ENCODE data around the gene TMEM208.
A peak's percentile ranks its signal among the peaks of the same experiment; 100 is the strongest.

Gene TMEM208

DNA sequence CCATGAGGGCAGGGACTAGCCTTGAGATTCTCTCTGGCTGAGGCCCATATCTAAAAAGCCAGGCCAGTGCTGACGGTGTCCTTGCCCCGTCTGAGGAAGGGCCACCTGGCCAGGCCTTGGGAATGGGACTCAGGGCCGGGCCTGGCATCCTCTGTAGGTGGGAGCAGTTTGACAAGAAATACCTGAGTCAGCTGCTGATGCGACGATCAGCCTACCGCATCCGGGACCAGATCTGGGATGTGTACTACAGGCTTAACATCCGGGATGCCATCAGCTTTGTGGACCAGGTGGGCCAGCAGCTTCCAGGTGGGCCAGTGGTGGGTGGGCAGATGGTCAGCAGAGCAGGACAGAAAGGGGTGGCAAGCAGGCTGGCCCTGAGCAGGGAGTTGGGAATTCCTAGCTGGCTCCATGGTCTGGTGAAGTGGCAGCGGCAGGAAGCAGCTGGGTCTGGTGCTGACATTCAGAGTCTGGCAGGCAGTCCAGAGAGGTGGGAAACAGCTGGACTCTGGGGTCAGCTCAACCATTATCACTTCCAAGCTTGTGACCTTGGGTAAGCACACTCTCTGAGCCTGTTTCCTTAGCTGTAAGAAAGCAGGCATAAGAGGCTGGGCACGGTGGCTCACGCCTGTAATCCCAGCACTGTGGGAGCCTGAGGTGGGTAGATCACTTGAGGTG, 31.4 kb downstream of the TMEM208 start:
- DNase-seq (ENCODE audit: low read depth in 1 of 2, low spot score in 1 of 2) = no peak
- in situ Hi-C loops (cut with HindIII; ENCODE audit: low pct_unique_long_range_greater_than_20kb, low sequenced_read_pairs) = no loop called here
- TF ChIP-seq JUND (IDR thresholded peaks at IDR 0.05; ENCODE audit: low read depth) = no peak

DNA sequence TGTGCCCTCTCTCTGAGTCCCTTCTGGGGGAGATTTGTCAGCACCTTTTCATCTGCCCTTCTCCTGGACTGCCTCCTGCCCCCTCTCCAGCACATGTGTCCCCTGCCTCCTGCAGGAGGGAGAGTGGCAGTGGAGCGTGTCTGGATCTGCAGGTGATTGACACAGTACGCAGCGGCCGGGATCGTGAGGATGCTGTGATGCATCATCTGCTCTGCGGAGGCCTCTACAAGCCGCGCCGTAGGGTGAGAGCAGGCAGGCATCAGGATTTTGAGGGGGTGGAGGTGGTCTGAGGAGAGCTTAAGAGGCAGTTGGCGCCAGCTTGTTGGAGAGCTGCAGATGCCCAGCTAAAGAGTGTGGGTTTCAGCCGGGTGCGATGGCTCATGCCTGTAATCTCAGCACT, 32.8 kb downstream of the TMEM208 start:
- DNase-seq (ENCODE audit: low read depth in 1 of 2, low spot score in 1 of 2) = no peak
- in situ Hi-C loops (cut with HindIII; ENCODE audit: low pct_unique_long_range_greater_than_20kb, low sequenced_read_pairs) = no loop called here
- no peak for TF ChIP-seq JUND (IDR thresholded peaks at IDR 0.05; ENCODE audit: low read depth)

DNA sequence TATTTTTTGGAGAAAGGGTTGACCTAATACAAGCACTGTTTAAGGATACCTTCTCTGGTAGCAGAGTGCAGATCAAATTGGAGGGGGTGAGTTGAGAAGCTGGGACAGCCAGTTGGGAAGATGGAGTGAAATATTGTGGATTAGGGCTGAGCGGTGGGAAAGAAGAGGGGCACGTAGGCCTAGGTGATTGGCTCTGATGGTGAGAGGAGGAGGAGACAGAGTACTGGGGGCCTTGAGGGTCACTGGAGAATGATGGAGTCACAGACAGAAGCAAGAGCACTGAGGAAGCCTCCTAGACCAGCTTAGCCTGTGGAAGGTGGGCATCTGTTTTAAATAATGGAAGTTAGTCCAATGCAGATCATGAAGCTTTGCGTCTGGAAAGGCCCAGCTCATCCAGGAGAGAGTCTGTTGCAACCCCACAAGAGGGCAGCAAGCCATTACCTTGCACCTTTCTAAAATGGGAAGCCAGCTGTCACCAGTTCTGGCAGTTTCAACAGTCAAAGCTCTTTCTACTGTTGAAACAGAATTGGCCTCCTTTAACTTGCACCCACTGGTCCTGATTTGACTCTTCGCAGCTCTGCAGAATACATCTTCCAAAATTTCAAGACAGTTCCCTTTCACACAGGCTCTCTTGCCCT, 33.6 kb downstream of the TMEM208 start:
- in situ Hi-C loops (cut with HindIII; ENCODE audit: low pct_unique_long_range_greater_than_20kb, low sequenced_read_pairs) = no loop called here

DNA sequence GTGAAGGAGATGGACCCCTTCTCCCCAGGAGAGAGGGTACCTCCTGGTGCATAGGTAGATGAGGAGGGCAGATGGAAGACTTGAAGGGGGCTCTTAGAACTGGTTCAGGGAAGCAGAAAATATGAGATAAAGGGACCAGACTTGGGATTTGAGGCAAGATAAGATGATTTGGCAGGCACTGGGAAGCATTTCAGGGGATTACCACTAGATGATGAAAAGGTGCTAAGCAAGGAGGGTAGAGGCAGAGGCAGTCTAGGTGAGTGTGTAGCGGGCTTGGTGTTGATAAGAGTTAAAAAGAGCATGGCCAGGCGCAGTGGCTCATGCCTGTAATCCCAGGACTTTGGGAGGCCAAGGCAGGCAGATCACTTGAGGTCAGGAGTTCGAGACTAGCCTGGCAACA, 36.3 kb downstream of the TMEM208 start:
- no peak for DNase-seq (ENCODE audit: low read depth in 1 of 2, low spot score in 1 of 2)
- no peak for TF ChIP-seq JUND (IDR thresholded peaks at IDR 0.05; ENCODE audit: low read depth)
- in situ Hi-C loops (cut with HindIII; ENCODE audit: low pct_unique_long_range_greater_than_20kb, low sequenced_read_pairs) = no loop called here

More for the DNA sequence above, 33.6 kb downstream of the TMEM208 start:
- DNase-seq (ENCODE audit: low read depth in 1 of 2, low spot score in 1 of 2) = peak; percentile 50 to 76
- TF ChIP-seq JUND (IDR thresholded peaks at IDR 0.05; ENCODE audit: low read depth) = no peak

DNA sequence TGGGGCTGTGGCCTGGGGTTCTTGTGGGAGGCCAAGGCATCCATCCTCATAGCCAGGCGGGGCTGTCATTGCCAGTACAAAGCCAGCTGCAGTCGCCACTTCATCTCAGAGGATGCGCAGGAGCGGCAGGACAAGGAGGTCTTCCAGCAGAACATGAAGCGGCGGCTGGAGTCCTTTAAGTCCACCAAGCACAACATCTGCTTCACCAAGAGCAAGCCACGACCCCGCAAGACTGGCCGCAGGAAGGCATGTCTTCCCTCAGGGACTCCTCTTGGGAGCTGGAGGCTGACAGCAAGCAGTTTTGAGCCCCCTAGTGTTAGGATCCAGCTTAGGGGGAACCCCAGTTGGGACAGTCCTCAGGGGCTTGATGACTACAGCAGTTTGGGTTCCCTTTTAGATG, 37.3 kb downstream of the TMEM208 start:
- in situ Hi-C loops (cut with HindIII; ENCODE audit: low pct_unique_long_range_greater_than_20kb, low sequenced_read_pairs) = no loop called here

DNA sequence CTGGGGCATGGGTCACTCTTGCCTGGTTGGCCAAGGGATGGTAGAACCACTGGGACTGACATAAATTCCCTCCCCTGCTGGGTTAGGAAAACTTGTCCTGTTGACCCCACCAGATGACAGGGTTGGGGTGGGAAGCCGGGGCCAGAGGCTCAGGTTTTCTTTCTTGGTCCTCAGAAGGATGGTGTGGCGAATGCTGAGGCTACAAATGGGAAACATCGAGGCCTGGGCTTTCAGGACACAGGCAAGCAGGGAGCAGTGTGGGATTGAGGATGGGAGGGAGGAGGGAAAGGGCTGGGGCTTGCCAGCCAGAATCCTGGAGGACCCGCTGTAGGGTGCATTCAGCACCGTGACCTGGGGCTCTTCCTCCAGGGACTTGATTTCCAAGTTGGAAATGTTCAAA, 37.9 kb downstream of the TMEM208 start:
- DNase-seq (ENCODE audit: low read depth in 1 of 2, low spot score in 1 of 2) = no peak
- no peak for TF ChIP-seq JUND (IDR thresholded peaks at IDR 0.05; ENCODE audit: low read depth)
- in situ Hi-C loops (cut with HindIII; ENCODE audit: low pct_unique_long_range_greater_than_20kb, low sequenced_read_pairs) = no loop called here

More for the DNA sequence above, 37.3 kb downstream of the TMEM208 start:
- TF ChIP-seq JUND (IDR thresholded peaks at IDR 0.05; ENCODE audit: low read depth) = no peak
- no peak for DNase-seq (ENCODE audit: low read depth in 1 of 2, low spot score in 1 of 2)

DNA sequence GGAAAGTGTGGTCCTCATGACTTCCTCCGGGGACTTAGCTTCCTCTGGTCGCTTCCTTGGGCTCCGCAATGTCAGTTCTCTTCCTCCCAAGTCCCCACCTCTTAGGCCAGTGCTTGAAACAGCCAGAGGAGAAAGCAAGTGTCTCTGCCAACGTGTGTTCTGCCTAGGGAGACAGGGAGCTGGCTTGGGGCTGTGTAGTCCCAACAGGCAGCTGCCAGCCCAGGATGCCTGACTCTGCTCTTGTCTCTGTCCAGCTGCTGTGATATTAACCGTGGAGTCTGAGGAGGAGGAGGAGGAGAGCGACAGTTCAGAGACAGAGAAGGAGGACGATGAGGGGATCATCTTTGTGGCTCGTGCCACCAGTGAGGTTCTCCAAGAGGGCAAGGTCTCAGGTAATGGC, 38.9 kb downstream of the TMEM208 start:
- in situ Hi-C loops (cut with HindIII; ENCODE audit: low pct_unique_long_range_greater_than_20kb, low sequenced_read_pairs) = no loop called here
- no peak for TF ChIP-seq JUND (IDR thresholded peaks at IDR 0.05; ENCODE audit: low read depth)
- no peak for DNase-seq (ENCODE audit: low read depth in 1 of 2, low spot score in 1 of 2)

DNA sequence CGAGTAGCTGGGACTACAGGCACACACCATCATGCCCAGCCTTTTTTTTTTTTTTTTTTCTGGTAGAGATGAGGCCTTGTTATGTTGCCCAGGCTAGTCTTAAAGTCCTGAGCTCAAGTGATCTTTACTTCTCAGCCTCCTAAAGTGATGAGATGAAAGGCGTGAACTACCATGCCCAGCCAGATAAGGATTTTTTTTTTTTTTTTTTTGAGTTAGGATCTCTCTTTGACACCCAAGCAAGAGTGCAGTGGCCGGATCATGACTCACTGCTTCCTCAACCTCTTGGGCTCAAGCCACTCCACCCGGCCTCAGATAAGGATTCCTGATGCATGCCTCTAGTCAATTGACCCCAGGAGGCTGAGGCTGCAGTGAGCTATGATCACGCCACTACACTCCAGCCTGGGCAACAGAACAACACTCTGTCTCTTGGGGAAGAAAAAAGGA, 41.2 kb downstream of the TMEM208 start:
- no peak for TF ChIP-seq JUND (IDR thresholded peaks at IDR 0.05; ENCODE audit: low read depth)
- DNase-seq (ENCODE audit: low read depth in 1 of 2, low spot score in 1 of 2) = no peak

DNA sequence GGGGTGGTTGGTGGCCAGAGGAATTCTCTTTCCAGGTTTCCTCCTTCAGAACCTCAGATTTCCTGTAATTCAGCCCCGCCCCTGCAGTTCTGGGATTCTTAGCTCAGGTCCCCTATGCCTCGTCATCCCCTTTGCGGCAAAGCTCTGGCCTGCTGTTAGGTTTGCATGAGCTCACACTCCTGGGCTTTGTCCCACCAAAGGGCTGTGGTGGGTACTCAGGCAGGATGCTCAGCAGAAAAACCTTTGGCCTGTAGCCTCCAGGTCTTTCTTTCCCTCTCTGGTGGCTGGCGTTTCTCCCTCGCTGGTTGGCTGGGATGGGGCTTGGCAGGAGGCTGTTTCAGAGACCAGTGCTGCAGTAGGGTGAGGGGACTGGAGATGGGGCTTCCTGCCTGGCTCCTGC, 42.8 kb downstream of the TMEM208 start:
- in situ Hi-C loops (cut with HindIII; ENCODE audit: low pct_unique_long_range_greater_than_20kb, low sequenced_read_pairs) = no loop called here
- DNase-seq (ENCODE audit: low read depth in 1 of 2, low spot score in 1 of 2) = no peak
- TF ChIP-seq JUND (IDR thresholded peaks at IDR 0.05; ENCODE audit: low read depth) = no peak

More for the DNA sequence above, 41.2 kb downstream of the TMEM208 start:
- in situ Hi-C loops (cut with HindIII; ENCODE audit: low pct_unique_long_range_greater_than_20kb, low sequenced_read_pairs) = no loop called here

DNA sequence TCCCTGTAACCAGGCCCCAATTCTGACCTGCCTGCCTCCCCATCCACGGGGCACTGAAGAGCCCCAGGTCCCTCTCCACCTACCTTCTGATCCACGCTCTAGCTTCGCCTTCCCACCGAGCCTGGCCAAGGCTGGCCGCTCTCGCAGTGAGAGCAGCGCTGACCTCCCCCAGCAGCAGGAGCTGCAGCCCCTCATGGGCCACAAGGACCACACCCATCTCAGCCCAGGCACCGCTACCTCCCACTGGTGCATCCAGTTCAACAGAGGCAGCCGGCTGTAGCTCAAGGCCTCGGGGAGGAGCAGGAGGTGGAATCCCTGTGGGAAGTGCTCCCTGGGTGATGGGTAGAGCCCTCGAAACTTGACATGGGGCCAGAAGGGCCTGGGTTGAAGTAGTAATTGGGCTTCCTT, 44.0 kb downstream of the TMEM208 start:
- DNase-seq (ENCODE audit: low read depth in 1 of 2, low spot score in 1 of 2) = no peak
- in situ Hi-C loops (cut with HindIII; ENCODE audit: low pct_unique_long_range_greater_than_20kb, low sequenced_read_pairs) = no loop called here
- no peak for TF ChIP-seq JUND (IDR thresholded peaks at IDR 0.05; ENCODE audit: low read depth)

DNA sequence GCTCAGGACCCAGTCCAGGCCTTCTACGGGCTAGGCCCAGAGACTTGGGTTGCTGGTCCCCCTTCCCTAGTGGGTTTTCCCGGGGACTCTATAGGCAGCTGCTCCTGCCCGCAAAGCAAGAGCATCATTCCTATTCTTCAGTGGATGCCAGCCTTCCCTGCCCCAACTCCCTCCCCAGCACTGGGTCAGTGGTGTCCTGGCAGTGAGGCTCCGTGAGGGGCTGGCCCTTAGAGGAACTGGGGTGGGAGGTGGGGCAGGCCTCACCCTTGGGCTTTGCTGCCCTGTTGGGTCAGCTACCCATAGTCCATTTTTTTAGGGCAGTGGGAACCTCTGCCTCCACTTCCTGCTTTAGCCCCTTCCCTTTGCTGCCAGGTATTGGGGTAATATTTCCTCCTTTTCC, 44.5 kb downstream of the TMEM208 start:
- no peak for DNase-seq (ENCODE audit: low read depth in 1 of 2, low spot score in 1 of 2)
- in situ Hi-C loops (cut with HindIII; ENCODE audit: low pct_unique_long_range_greater_than_20kb, low sequenced_read_pairs) = no loop called here
- TF ChIP-seq JUND (IDR thresholded peaks at IDR 0.05; ENCODE audit: low read depth) = no peak

DNA sequence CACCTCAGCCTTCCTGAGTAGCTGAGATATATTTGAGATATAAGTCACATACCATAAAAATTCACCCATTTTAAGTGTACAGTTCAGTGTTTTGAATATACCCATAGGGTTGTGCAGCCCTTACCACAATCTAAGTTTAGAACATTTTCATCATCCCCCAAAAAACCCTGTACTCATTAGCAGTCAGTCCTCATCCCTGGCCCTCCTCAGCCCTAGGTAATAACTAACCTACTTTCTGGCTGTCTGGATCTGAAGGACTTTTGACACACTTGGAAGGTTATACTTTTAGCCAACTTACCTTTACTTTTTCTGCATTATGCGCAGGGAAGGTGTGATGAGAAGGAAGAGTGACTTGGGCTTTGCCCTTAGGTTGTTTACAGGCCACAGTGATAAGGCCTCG, 48.4 kb downstream of the TMEM208 start:
- in situ Hi-C loops (cut with HindIII; ENCODE audit: low pct_unique_long_range_greater_than_20kb, low sequenced_read_pairs) = no loop called here
- no peak for DNase-seq (ENCODE audit: low read depth in 1 of 2, low spot score in 1 of 2)
- TF ChIP-seq JUND (IDR thresholded peaks at IDR 0.05; ENCODE audit: low read depth) = no peak

DNA sequence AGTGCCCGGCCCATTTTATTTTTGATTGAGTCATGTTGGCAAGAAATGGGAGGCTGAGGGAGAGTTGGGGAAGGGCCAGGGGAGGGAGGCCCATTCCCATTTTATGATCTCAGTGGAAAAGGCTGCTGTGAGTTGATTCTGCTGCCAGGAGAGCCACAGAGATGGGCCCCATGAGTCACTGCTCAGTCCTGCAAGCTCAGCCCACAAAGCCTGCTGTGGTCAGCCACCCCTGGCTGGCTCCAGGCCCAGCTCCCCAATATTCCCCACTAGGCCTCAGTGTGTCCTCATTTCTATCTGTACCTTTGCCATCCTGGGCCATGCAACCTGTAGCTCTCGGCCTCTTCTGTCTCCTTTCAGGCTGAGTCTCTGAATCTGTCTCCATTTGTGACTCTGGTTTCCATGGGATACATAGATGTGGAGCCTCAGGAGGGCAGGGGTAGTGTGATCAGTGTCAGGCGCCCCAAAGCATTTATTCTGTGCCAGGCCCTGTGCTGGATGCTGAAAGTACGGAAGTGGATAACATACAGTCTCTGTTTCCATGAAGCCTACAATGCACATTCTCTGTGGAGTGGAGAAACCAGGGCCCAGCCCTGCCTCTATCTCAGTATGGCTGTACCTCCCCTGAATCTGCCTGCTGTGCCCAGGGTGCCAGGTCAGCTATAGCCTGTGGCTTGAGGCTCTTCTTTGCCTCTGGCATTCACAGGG, 50.5 kb downstream of the TMEM208 start:
- in situ Hi-C loops (cut with HindIII; ENCODE audit: low pct_unique_long_range_greater_than_20kb, low sequenced_read_pairs) = no loop called here
- TF ChIP-seq JUND (IDR thresholded peaks at IDR 0.05; ENCODE audit: low read depth) = no peak
- no peak for DNase-seq (ENCODE audit: low read depth in 1 of 2, low spot score in 1 of 2)
